Germinal center (tissue), 1 donor: ENCODE measurements around the gene VPS50.

Experiments used
- DNase-seq: peaks from one replicate; pipeline ENCODE4 v3.0.0; 2012; ENCODE audit warnings: mixed read lengths, low spot score

VPS50 gene

GRCh38 chr7:93409324-93409723 lies 177.2 kb downstream of the VPS50 start:
- no peak for DNase-seq
